Measurements from ENCODE around the gene ATP8A2.

The ATP8A2 gene

GRCh38 chr13:25939961-25940687, 568.4 kb downstream of the ATP8A2 start:
- DNase-seq (ENCODE audit: low read depth, low spot score) = no peak
- H3K4me3 ChIP-seq (ENCODE audit: low read depth, low read length) = no peak overlapping the region
- in situ Hi-C loops (cut with HindIII; ENCODE audit: low sequenced_read_pairs) = no loop called here
- TF ChIP-seq CTCF (IDR thresholded peaks at IDR 0.05; ENCODE audit: low read depth, low read length) = no peak

GRCh38 chr13:25943081-25943480, 571.3 kb downstream of the ATP8A2 start:
- TF ChIP-seq CTCF (IDR thresholded peaks at IDR 0.05; ENCODE audit: low read depth, low read length) = no peak
- H3K4me3 ChIP-seq (ENCODE audit: low read depth, low read length) = no peak overlapping the region
- in situ Hi-C loops (cut with HindIII; ENCODE audit: low sequenced_read_pairs) = no loop called here
- no peak for DNase-seq (ENCODE audit: low read depth, low spot score)

GRCh38 chr13:25943658-25944057, 571.9 kb downstream of the ATP8A2 start:
- DNase-seq (ENCODE audit: low read depth, low spot score) = peak; percentile 55

GRCh38 chr13:25945596-25945995, 573.8 kb downstream of the ATP8A2 start:
- in situ Hi-C loops (cut with HindIII; ENCODE audit: low sequenced_read_pairs) = no loop called here
- H3K4me3 ChIP-seq (ENCODE audit: low read depth, low read length) = no peak overlapping the region
- no peak for TF ChIP-seq CTCF (IDR thresholded peaks at IDR 0.05; ENCODE audit: low read depth, low read length)
- DNase-seq (ENCODE audit: low read depth, low spot score) = peak; percentile 84

More at GRCh38 chr13:25943658-25944057, 571.9 kb downstream of the ATP8A2 start:
- no peak for TF ChIP-seq CTCF (IDR thresholded peaks at IDR 0.05; ENCODE audit: low read depth, low read length)
- no peak overlapping the region for H3K4me3 ChIP-seq (ENCODE audit: low read depth, low read length)
- in situ Hi-C loops (cut with HindIII; ENCODE audit: low sequenced_read_pairs) = no loop called here

GRCh38 chr13:25946321-25946720, 574.5 kb downstream of the ATP8A2 start:
- H3K4me3 ChIP-seq (ENCODE audit: low read depth, low read length) = no peak overlapping the region
- in situ Hi-C loops (cut with HindIII; ENCODE audit: low sequenced_read_pairs) = no loop called here
- no peak for TF ChIP-seq CTCF (IDR thresholded peaks at IDR 0.05; ENCODE audit: low read depth, low read length)
- DNase-seq (ENCODE audit: low read depth, low spot score) = peak; percentile 28

- in situ Hi-C loops (cut with HindIII; ENCODE audit: low sequenced_read_pairs) = no loop called here
- peak; percentile 9 for DNase-seq (ENCODE audit: low read depth, low spot score)
- TF ChIP-seq CTCF (IDR thresholded peaks at IDR 0.05; ENCODE audit: low read depth, low read length) = no peak
- H3K4me3 ChIP-seq (ENCODE audit: low read depth, low read length) = no peak overlapping the region
Observed at GRCh38 chr13:25948910-25949309, 577.1 kb downstream of the ATP8A2 start.
